Stimulated activated CD4-positive, alpha-beta T cell treated with anti-CD3 and anti-CD28 coated beads, Interleukin-1b, Interleukin-23, amount 100 ng/mL, for 1 hour (primary cell): Measurements from ENCODE around the gene PRPF4.
"Not testable (repeated sequence)": the region's sequence is repeated elsewhere in the genome, so short reads cannot be mapped to it uniquely, and the experiment has no call there.

Experiments used
- DNase-seq, 2 donors: peaks; one replicate each; pipeline ENCODE4 v3.0.0-alpha.2; 2020; ENCODE audit warnings: low read depth in 2 of 2

The PRPF4 gene

DNA sequence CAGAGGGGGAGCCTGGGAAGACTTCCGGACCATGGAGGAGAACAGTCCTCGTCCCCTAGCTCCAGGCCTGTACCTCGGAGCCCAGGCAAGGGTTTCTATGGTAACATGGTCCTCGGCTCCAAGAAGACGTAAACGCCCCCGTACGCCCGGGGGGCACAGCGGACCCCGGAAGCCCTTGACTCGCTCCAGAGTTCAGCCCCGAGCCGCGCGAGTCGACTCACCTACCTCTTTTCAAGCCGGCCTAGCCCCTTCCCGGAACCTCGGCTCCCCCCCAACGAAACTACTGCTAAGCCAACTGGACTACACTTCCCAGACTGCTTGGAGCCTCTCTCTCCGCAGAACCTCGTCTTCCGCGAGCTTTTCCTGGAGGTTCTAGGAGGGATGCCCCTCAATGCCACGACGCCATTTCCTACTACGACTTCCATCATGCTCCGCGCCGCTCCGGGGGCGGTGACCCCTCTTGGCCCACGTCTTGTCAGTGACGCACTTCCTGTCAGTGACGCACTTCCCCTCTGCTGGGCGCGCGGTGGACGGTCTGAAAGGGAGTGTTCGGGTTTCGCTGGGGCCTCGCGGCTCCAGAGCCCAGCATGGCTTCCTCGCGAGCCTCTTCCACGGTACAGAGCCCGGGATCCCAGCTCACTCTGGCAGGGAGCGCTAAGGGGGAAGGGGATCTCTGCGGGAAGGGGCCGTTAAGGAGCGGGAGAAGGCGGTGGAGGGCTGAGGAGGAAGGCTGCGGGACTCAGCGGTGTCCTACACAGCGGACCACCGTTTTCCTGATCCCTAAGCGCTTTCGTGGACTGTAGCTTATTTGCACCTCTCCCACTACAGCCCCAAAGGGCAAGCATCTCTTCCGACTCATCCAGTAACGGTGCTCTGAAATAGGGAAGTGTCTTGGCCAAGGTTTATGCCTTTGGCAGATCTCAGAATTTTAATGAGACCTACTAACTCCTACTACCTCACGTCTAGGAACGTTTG is at the start of gene PRPF4, which contains the start of gene CDC26:
Gene PRPF4 (plus strand): TSS at position 502 of the 975 bp plus-strand sequence. CDS start 86 bp downstream, at position 588.
Gene CDC26 (minus strand): TSS at position 416 of the 975 bp plus-strand sequence. CDS start 3,065 bp downstream, outside the sequence.
- DNase-seq, result peak; percentile 80 to 90

DNA sequence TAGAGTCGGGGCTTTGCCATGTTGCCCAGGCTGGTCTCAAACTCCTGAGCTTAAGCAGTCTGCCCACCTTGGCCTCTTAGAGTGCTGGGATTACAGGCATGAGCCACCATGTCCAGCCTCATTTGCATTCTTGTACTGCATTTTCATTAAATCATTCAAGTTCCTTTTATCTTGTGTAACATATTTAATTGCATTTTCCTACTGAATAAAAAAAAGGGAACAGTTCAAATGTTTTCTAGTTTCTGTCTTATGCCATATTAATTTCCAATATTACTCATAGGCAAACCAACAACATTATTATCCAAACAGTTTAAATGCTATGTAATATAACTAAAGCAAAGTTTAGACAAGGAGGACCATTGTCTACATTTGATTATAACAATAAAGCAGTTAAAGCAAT is 48.0 kb upstream of the PRPF4 start:
- no peak for DNase-seq

DNA sequence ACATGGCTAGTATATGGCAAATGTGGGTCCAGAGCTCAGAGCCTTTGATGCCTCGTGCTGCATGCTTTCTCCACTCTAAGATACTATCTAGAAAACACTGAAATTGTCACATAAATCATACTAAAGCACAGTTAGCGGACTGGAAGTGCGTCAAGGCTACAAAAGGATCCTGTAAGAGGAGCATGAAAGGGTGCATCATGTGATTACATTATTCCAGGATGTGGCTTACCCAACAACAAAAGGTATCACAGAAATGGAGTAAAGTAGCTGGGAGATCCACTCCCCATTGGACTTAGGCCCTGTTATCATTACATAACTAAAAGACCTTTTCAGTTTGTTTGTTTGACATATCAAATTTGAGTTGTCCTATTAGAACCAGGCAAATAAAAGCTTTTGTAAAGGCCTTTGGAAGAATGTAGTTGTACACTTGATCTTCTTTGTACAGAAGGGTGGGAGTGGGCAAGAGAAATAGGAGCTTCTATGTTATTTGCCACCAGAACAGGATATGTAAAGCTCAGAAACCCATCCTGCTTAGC is 47.3 kb upstream of the PRPF4 start:
- DNase-seq, result no peak

DNA sequence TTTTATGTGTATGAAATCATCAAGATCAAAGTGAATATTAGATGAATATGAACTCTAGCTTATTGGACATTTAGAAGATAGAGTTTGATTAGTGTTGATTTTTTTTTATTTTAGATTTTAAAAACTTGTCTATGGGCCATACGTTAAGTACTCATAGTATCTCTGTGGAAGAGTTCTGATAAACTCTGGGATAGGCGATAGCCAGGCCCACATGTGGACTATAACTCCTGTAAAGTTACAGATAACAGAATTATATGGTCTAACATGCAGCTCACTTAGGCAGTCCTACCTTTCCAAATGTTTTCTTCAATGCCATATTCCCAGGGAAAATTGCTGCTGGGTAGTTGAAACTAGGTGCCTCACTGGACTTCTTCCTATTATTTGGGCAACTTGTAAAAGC is 43.8 kb upstream of the PRPF4 start:
- DNase-seq, result no peak

DNA sequence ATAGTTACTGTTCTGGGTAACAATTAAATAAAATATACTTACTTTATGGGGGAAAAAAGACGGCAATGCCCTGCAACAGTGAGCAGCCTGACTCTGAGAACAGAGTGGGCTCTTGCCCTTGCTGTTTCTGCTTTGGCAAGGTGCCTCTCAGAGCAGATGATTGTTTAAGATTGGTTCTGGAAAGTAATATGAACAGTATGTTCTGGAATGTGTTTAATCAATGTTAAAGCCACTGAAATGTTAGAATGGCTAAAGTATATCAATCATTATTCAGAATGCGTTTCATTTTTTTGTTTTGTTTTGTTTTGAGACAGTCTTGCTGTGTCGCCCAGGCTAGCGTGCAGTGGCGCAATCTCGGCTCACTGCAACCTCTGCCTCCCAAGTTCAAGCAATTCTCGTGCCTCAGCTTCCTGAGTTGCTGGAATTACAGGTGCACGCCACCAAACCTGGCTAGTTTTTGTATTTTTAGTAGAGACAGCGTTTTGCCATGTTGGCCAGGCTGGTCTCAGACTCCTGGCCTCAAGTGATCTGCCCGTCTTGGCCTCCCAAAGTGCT is 39.7 kb upstream of the PRPF4 start:
- DNase-seq, result not testable (repeated sequence)

DNA sequence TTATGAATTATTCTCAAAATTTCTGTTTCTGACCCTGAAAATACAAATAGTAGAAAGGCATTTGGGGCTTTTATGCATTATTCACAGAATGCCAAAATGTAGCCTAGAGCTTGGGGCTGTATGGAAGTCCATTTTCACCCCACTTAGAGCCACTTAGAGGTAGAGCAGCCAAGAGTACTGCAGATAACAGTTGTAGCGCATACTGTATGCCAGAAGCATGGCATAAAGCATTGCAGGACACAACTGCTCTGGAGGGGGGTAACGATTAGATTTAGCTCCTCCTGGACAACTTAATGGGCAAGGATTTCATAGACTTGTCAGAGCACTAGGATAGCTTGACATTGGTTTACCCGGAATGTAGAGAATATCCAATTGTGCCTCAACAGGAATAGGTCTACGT is 38.4 kb upstream of the PRPF4 start:
- DNase-seq, result no peak

DNA sequence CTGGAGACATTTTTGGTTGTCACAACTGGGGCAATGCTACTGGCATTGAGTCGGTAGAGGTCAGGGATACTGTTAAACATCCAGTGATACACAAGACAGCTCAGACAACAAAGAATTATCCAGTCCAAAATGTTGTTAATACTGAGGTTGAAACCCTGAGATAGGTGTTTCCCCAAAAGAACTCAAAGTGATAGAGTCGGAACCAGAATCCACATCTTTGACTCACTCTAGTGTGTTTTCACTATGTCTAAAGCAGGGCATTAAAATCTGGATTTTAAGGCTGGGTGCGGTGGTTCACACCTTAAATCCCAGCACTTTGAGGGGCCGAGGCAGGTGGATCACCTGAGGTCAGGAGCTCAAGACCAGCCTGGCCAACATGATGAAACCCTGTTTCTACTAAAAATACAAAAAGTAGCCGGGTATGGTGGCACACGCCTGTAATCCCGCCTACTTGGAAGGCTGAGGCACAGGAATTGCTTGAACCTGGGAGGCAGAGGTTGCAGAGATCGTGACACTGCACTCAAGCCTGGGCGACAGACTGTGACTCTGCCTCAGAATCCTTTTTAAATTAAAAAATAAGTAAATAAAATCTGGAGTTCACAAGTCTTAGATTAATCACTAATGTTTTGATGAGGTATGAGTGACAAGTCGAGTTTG is 37.1 kb upstream of the PRPF4 start:
- no peak for DNase-seq

DNA sequence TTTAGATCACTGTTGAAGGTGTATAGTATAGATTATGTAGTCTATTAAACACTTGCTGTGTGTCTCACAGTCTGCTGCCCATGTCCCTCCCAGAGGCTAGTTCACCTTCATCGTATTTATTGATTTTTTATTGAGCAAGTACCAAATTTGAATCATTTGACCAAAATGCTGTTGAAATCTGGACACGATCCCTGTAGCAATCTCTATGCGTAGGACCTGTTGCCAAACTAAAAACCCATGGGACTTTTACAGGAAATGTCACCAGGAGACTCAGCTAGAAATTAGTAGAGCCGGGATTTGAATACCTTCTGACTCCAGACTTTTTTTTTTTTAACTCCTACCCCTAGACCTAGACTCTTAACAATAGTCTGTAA is 36.6 kb upstream of the PRPF4 start:
- DNase-seq, result no peak

DNA sequence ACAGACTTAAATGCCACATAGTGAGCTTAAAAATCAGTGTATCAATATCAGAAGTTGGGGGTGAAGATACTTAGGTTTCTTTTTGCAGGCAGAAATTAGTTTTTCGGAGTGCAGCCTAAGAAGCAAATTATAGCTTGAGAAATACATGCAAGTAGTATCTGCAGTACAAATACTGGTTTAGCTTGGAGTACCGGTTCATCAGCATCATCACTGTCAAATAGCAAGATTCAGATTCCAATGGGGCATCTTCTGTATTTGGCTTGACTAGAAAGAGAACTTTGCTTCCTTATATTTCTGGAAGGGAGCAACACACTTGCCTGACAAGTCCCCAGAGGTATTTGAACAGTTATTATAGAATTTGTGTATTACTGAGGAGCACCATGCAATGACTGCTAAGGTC is 34.3 kb upstream of the PRPF4 start:
- DNase-seq, result no peak

DNA sequence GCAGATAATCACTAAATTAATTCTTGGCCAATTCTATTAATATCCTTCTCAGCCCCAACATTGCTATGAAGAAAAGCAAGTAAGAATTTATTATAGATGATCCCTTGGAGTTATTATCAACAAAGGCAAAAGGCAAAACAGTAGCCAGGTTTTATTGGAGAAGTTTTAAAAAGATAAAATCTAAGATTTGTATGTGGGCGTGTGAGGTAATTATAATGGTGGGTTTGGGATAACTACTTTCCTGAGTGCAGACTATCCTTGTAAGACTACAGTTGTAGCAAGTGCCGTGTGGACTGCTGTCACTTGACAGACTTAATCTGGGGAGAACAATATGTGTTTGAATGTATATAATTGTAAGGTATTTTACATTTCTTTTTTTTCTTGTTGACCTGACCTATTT is 30.9 kb upstream of the PRPF4 start:
- DNase-seq, result no peak

DNA sequence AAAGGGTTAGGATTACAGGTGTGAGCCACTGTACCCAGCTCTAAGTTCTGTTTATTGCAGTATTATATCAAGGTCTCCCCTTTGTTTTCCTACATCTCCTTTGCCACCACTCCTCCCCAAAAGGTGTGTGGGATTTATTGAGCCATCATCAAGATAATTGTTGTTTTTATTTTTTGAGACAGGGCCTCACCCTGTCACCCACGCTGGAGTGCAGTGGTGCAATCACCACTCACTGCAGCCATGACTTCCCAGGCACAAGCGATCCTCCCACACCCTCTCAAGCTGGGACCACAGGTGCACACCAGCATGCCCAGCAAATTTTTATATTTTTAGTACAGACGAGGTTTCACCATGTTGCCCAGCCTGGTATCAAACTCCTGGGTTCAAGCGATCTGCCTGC is 29.6 kb upstream of the PRPF4 start:
- DNase-seq, result no peak

DNA sequence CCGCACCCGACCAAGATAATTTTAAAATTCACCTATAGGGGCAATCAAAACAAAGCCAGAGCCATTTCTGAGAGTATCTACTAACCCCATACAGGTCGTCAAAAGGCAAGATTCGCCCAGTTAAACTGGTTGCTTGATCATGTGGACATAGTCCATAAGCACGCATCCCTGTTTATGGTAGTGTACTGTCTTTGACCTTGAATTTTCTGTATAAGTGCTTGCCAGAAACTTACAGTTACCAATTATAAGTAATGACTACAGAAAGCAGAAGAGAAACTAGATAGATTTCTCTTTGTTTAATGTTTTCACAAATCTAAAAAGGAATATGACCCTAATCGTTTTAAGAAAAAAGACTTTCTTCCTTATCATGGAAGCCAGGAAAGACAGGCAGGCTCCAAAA is 28.5 kb upstream of the PRPF4 start:
- DNase-seq, result no peak

DNA sequence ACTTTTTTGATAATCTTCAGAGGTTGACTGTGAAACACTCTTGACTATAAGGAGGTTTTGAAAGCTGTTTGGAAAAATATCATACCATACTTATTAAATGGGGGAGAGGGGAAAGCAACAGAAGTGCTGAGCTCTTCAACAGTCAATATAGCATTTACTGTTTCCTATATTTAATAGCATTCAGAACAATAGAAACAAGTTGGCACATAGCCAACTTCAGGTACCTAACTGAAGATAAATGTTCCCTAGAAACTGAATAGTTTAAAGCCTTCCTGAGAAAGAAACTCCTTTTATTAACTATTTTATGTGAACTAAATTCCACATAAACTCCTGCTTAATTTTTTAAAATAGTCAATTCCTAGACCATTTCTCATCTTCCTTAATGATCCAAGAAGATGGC is 27.8 kb upstream of the PRPF4 start:
- DNase-seq, result no peak

DNA sequence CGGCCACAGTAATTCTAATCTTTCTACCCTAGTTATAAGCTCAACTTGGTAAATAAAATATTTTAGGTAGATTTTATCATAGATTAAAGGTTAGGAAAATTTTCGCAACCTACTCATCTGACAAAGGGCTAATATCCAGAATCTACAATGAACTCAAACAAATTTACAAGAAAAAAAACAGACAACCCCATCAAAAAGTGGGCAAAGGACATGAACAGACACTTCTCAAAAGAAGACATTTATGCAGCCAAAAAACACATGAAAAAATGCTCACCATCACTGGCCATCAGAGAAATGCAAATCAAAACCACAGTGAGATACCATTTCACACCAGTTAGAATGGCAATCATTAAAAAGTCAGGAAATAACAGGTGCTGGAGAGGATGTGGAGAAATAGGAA is 25.8 kb upstream of the PRPF4 start:
- DNase-seq, result not testable (repeated sequence)

DNA sequence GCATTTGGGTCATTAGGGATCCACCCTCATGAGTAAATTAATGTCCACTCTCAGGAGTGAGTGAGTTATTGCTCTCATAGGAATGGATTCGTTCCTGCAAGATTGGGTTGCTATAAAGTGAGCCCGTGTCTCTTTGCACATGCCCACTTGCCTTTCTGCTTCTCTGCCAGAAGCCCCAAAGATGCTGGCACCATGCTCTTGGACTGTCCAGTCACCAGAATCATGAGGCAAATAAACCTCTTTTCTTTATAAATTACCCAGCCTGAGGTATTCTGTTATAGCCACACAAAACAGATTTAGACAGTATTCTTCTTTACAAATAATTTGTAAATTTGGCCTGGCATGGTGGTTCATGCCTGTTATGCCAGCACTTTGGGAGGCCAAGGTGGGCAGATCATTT is 24.7 kb upstream of the PRPF4 start:
- DNase-seq, result no peak

DNA sequence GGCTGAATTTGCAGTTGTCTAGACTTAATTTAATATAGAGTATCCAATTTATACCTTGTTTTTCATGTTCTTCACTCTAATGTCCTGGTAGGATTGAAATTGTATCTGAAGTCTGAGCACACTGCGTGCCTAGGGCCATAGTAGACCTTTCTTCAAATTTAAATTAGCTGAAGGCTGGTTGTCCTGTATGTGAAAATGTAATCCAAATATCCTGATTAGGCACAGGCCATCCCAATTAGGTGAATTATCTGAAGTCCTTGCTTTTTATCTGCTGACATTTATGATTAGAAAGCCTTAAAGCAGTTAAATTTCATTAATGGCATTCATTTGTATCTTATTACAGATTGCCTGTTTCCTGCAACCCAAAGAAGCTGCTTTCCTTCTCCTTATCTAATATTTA is 20.5 kb upstream of the PRPF4 start:
- DNase-seq, result no peak

DNA sequence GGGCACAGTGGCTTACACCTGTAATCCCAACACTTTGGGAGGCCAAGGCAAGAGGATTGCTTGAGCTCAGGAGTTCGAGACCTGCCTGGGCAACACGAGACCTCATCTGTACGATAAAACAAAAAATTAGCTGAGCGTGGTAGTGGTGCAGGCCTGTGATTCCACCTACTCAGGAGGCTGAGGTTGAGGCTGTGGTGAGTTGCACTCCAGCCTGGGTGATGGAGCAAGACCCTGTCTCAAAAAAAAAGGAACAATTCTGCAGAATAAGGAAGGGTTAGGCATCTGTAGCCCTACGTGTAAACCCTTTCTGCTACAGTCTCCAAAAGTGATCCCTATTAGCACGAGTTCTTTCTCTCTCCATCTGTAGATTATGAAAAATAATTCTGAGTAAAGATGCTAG is 20.0 kb upstream of the PRPF4 start:
- no peak for DNase-seq

DNA sequence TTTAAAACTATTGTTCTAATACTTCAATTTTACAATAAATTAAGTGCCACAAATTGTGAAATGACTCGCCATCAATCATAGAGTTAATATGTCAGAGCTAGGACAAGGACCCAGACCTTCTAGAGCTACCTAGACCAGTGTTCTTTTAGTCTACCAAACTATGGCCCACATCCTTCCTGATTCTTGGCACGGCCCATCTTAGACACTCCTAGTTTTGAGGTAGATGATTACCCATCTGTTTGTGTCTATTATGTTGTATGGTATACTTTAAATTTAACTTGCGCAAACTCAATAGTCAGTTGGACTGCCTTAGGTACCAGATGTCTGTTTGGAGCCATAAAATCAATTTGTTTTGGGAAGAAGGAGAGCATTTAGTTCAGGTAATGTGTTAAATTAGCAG is 17.6 kb upstream of the PRPF4 start:
- DNase-seq, result no peak

DNA sequence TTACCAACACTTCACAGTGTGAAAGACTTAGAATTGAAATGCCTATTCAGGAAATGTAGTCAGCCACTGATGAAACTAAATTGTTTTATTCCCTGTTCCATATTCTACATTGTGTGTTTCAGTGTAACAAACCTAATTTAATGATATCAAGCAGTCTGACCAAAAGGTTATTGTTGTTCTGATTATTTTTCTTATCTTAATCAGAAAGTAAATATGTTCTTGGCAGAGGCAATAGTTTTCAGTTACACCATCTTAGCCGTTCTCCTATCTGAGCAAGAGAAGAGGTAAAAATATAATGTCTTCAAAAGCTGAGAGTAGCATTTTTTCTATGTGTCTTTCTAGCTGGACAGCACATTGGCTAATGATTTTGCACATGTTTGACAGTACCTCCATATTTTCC is 17.2 kb upstream of the PRPF4 start:
- DNase-seq, result no peak

DNA sequence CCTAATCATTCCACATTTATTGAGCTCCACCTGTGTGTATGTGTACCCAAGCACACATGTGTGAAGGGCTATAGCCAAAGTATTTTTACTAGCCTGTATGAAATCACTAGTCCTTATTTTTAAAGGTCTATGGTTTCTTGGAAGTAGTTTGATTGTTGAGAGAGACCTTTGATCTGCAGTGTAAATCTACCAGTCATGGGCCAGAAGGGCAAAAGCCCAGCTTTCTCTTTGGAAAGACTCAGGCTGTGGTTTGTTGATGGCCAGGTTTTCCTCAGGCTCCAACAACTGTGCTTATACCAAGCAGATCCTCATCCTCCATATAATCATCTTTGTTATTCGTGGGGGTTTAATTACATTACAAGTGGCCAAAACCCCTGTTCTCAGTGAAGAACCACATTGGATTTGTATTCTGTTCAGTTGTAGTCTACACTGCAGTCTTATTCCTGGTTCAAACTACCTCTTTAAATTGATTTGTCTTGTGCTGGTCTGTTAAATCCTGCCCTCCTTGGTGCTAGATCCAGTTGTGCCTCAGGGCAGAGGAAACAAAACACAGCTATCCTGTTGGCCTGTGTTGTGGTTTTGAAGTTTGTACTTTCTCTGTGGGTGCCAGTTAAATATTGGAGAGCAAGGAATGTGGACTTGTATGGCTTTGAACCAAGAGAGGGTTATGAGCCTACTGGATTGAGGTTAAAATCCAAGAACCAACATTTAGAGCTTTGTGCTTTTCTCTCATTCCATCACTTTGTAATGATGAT is 13.4 kb upstream of the PRPF4 start:
- DNase-seq, result no peak

DNA sequence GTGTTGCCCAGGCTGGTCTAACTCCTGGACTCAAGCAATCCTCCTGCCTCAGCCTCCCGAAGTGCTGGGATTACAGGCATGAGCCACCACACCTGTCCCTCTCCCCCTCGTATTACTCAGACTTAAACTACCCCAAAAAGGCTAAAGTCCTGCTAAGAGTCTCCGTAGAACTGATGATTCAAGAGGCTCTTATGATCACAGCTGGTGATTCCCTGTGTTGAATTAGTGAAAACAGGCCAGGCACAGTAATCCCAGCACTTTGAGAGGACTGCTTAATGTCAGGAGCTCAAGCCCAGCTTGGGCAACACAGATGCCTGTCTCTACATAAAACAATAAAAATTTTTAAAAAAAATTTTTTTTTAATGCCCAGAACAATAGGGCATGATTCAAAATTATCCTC is 9.3 kb upstream of the PRPF4 start:
- no peak for DNase-seq
